Body of pancreas (tissue), 4 donors: ENCODE data around the gene THSD4. TPM values are rescaled to one million over a fixed set of nuclear protein-coding genes. Genes with fewer than 3 reads are reported as not detected.
A peak's percentile ranks its signal among the peaks of the same experiment; 100 is the strongest.

Experiments
- ATAC-seq: fragments of 150-250 bp; one replicate; pipeline ENCODE4 v1.9.1; 2016
- DNase-seq, 4 donors: peaks; one replicate each; pipeline ENCODE4 v3.0.0-alpha.2; 2019
- H3K27ac ChIP-seq, 4 donors: fragments of 200-600 bp; sonication (generic); 1 replicate in 3 of 4; 2 replicates in 1 of 4; pipeline versions ENCODE4 v1.5.1 to v1.6.1; 2016 to 2019; ENCODE audit warnings: mild to moderate bottlenecking in 1 of 4, mixed read lengths in 1 of 4, moderate library complexity in 1 of 4
- H3K27me3 ChIP-seq, 2 donors: fragments of 200-600 bp; sonication (generic); one replicate each; pipeline ENCODE4 v1.6.0; 2016; ENCODE audit warnings: mild to moderate bottlenecking in 1 of 2
- H3K36me3 ChIP-seq, 2 donors: fragments of 200-600 bp; sonication (generic); replicated peaks in 1 of 2; 2 replicates each; pipeline ENCODE4 v1.5.1; 2016; ENCODE audit warnings: low read depth in 2 of 2; ENCODE audit not compliant: insufficient read depth in 1 of 2
- H3K4me1 ChIP-seq: fragments of 200-600 bp; sonication (generic); one replicate; pipeline ENCODE4 v1.6.0; 2016
- H3K4me3 ChIP-seq, 2 donors: fragments of 200-600 bp; sonication (generic); 1 replicate in 1 of 2; 2 replicates in 1 of 2; pipeline ENCODE4 v1.5.1; 2016 to 2019
- H3K9me3 ChIP-seq, 3 donors: fragments of 200-600 bp; sonication (generic); 1 replicate in 2 of 3; 2 replicates in 1 of 3; pipeline ENCODE4 v1.5.1; 2016
- POLR2A ChIP-seq, 3 donors: fragments of 450-650 bp; IDR thresholded peaks; one replicate each; pipeline ENCODE4 v1.6.1; 2016; ENCODE audit warnings: antibody characterized with exemption in 3 of 3, mild to moderate bottlenecking in 2 of 3
- WGBS, 2 donors: methylation state at CpG; one replicate each; pipeline ENCODE4 v1.1.5; 2017; 5-methylcytosine and 5-hydroxymethylcytosine counted together
- intact Hi-C: fragments of 100-400 bp; cut with DNase I; formaldehyde crosslinking; loops from one replicate; pipeline ENCODE4 v1.15.1; 2023
- total RNA-seq, 2 donors: library from RNA; depleted of rRNA; stranded (reverse); fragments of >200 nt; gene quantifications; one replicate each; pipeline ENCODE4 v1.1.0, GENCODE V29; 2016
- TF ChIP-seq, protein P1 (sequence below), 7 experiments: fragments of 450-650 bp in 4 of 7; fragments of 200-600 bp in 3 of 7; sonication (generic) in 3 of 7; IDR thresholded peaks; one replicate each; pipeline ENCODE4 v1.5.1; 2016 to 2019; ENCODE audit warnings: antibody characterized with exemption in 7 of 7

Gene THSD4
- total RNA-seq, 2 donors from 2014 or later: 12.9 to 16.1 TPM

DNA sequence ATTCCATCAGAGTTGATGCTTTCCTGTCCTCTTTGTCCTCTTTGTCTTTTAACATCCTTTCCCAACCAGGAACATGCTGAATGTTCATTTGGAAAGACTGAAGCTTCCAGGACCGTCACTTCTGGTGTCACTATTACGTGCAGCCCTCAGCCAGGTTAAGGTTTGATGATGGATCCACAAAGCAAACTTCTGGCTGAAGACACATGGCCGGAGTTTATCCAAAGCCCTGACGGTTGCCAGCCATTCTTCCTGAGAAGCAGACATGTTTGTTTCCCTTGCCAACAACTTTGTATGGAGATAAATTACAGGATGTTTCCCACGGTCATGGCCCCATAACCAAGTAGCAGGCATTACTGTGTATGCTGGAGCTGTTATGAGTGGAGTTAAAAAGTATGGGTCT, 236.9 kb downstream of the THSD4 start:
- H3K27me3 ChIP-seq: peaks cover 0 to 5% of the 10 kb centered on the region in 2 donors
- no peaks in the 10 kb centered on the region for H3K36me3 ChIP-seq
- 52 to 60% methylated on average over 5 of the region's 5 CpGs for WGBS, 2 donors
- no peak for TF ChIP-seq POLR2A (IDR thresholded peaks at IDR 0.05)
- TF ChIP-seq, protein P1, sequence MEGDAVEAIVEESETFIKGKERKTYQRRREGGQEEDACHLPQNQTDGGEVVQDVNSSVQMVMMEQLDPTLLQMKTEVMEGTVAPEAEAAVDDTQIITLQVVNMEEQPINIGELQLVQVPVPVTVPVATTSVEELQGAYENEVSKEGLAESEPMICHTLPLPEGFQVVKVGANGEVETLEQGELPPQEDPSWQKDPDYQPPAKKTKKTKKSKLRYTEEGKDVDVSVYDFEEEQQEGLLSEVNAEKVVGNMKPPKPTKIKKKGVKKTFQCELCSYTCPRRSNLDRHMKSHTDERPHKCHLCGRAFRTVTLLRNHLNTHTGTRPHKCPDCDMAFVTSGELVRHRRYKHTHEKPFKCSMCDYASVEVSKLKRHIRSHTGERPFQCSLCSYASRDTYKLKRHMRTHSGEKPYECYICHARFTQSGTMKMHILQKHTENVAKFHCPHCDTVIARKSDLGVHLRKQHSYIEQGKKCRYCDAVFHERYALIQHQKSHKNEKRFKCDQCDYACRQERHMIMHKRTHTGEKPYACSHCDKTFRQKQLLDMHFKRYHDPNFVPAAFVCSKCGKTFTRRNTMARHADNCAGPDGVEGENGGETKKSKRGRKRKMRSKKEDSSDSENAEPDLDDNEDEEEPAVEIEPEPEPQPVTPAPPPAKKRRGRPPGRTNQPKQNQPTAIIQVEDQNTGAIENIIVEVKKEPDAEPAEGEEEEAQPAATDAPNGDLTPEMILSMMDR (IDR thresholded peaks at IDR 0.05): no peak
- intact Hi-C loops: no loop called here
- DNase-seq (no peak), ATAC-seq (no peak)
- peaks cover 2% of the 10 kb centered on the region for H3K4me1 ChIP-seq
- no peak overlapping the region for H3K4me3 ChIP-seq
- no peak overlapping the region for H3K27ac ChIP-seq
- no peaks in the 10 kb centered on the region for H3K9me3 ChIP-seq

DNA sequence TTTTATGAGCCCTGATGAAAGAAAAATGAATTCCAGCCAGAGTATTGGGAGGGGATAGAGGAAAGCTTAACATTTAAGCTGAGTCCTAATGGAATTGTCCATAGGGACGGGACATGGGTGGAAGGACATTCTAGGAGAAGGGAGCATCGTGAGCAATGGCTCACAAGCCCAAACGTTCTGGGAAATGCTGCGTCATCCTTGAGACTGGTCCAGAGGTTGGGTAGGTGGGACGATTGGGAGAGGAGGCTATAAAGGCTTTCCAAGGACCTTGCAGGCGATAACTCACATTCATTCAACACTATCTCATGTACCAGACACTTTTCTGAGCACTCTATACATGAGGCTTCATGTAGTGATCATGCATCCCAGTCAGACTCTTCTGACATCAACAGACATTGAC, 237.5 kb downstream of the THSD4 start:
- Histone ChIP-seq H3K4me3 (no peak overlapping the region), H3K4me1 (peaks cover 5% of the 10 kb centered on the region), H3K9me3 (no peaks in the 10 kb centered on the region), H3K27ac (no peak overlapping the region), H3K36me3 (no peaks in the 10 kb centered on the region), H3K27me3 (no peaks in the 10 kb centered on the region)
- DNase-seq (no peak), ATAC-seq (no peak)
- TF ChIP-seq POLR2A (IDR thresholded peaks at IDR 0.05): no peak
- TF ChIP-seq, protein P1 (IDR thresholded peaks at IDR 0.05): no peak
- WGBS, 2 donors: 67 to 73% methylated on average over 6 of the region's 6 CpGs
- intact Hi-C loops: no loop called here

DNA sequence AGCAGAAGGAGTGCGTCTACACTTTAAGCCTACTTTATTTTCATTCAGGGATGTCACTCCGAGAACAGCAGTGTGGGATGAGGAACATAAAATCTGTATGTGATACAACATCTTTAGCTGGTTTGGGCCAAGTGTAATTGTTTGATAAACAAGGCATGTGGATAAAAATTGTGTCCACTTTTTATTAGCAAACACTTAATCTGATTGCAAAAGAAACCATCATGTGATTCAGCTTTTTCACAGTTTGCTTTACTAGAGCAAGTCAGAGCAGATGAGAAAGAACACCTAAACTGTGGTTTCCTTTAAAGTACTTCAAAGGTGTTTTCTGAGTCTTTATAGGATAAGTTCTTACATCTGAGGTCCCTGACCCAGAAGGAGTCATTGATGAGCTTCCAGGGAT, 237.9 kb downstream of the THSD4 start:
- no peak for ATAC-seq
- TF ChIP-seq POLR2A (IDR thresholded peaks at IDR 0.05): no peak
- TF ChIP-seq, protein P1 (IDR thresholded peaks at IDR 0.05): no peak
- Histone ChIP-seq H3K36me3 (no peaks in the 10 kb centered on the region), H3K27ac (no peak overlapping the region), H3K9me3 (no peaks in the 10 kb centered on the region), H3K4me1 (peaks cover 5% of the 10 kb centered on the region), H3K4me3 (no peak overlapping the region), H3K27me3 (no peaks in the 10 kb centered on the region)
- intact Hi-C loops: no loop called here
- DNase-seq: no peak
- 68 to 77% methylated on average over 2 of the region's 2 CpGs for WGBS, 2 donors

DNA sequence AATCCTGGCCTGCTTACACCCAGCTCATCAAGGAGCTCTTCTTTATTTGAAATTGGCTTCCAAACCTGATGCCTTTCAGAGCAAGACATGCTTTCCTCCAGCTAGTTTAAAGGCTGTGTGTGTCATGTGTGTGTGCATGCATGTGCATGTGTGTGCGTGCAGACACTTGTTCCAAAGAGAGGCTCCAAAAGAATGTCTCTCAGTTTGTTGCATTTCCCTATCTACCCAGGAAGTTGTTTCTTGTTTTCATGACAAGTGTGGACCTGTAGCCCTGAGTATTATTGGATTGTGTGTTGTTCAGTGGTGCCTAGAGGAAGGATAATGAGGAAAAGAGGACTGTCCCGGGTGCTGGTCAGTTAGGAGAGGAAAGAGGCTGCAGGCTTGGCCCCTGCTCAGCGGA, 240.0 kb downstream of the THSD4 start:
- intact Hi-C loops: no loop called here
- no peaks in the 10 kb centered on the region for H3K36me3 ChIP-seq
- H3K4me3 ChIP-seq: no peak overlapping the region
- H3K27ac ChIP-seq: no peak overlapping the region
- WGBS, 2 donors: 75 to 90% methylated on average over 3 of the region's 3 CpGs
- H3K4me1 ChIP-seq: peaks cover 5% of the 10 kb centered on the region
- no peaks in the 10 kb centered on the region for H3K9me3 ChIP-seq
- no peak for DNase-seq
- no peak for ATAC-seq
- TF ChIP-seq, protein P1 (IDR thresholded peaks at IDR 0.05): no peak
- TF ChIP-seq POLR2A (IDR thresholded peaks at IDR 0.05): no peak
- no peaks in the 10 kb centered on the region for H3K27me3 ChIP-seq

DNA sequence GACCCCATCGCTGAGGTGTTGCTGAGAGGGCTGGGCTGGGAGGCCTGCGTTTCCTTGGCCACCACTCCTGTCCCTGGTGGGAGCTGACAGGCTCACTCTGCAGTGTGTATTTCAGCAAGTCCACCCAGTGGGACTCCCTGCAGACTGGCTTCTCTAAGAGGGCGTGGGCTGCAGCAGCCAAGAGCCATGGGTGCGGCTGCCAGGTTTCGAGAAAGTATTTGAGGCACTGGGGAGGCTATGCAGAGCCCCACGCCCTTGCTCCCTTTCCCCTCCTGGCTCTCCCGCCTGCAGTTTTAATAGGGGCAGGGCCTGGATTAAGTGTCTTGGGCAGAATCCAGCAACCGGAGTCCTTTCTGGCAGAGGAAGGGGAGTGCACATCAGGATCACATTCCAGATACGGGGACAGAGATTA, 242.1 kb downstream of the THSD4 start:
- ATAC-seq (no peak), DNase-seq (peak in 3 of 4 donors; percentile 10 to 20 (median 14))
- no peak overlapping the region for H3K4me3 ChIP-seq
- intact Hi-C loops: no loop called here
- H3K36me3 ChIP-seq: no peaks in the 10 kb centered on the region
- no peaks in the 10 kb centered on the region for H3K9me3 ChIP-seq
- TF ChIP-seq POLR2A (IDR thresholded peaks at IDR 0.05): no peak
- TF ChIP-seq, protein P1 (IDR thresholded peaks at IDR 0.05): no peak
- H3K27ac ChIP-seq: no peak overlapping the region
- H3K27me3 ChIP-seq: no peaks in the 10 kb centered on the region
- 51 to 56% methylated on average over 8 to 9 of the region's 9 CpGs for WGBS, 2 donors
- H3K4me1 ChIP-seq: peaks cover 5% of the 10 kb centered on the region
